GM21576 (cell line): ENCODE data around the gene ADPRHL1.
"Not testable (repeated sequence)": the region's sequence is repeated elsewhere in the genome, so short reads cannot be mapped to it uniquely, and the experiment has no call there.

ENCODE experiments used
- ATAC-seq: cut with Tn5 transposase; IDR thresholded peaks from one replicate; pipeline ENCODE4 v1.9.1; 2021; ENCODE audit warnings: mild to moderate bottlenecking, moderate library complexity; ENCODE audit not compliant: unreplicated experiment

Gene ADPRHL1

DNA sequence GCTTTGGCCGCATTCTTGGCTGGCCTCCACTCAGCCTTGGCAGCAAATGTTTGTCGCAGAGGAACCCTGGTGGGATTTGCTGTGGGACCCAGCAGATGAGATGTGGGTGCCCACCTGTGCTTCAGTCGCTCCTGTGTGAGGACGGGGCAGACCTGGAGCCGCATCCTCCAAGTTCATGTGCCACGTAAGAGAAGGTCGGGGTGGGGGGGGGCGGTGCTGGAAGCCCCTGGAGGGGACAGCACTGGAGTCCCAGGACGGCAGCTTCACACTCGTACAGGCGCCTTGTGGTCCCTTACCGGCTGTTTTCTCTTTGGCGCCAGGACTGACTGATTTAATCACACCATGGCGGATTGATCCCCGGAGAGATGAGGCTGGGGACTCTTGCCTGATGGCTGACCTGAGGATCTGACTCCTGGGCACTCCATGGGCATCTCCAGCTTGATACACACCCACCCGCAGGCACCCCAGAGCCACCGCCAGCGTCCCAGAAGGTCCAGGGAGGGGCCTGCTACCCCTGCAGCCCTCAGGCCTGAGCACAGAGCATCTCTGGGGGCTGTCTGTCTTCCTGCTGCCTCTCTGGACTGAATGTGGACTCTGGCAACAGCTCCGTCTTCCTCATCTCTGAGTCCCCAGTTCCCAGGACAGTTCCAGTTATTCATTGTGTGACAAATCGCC is 79.3 kb downstream of the ADPRHL1 start:
- ATAC-seq: no peak

DNA sequence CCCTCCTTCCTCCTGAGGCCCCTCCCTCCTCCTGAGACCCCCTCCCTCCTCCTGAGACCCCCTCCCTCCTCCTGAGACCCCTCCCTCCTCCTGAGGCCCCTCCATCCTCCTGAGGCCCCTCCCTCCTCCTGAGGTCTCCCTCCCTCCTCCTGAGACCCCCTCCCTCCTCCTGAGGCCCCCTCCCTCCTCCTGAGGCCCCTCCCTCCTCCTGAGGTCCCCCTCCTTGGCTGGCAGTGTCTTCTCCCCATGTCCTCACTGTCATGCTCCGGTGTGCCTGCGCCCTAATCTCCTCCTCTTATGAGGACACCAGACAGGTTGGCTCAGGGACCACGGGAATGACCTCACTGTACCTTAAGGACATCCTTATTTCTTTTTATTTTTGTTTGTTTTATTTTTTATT is 81.6 kb downstream of the ADPRHL1 start:
- not testable (repeated sequence) for ATAC-seq

DNA sequence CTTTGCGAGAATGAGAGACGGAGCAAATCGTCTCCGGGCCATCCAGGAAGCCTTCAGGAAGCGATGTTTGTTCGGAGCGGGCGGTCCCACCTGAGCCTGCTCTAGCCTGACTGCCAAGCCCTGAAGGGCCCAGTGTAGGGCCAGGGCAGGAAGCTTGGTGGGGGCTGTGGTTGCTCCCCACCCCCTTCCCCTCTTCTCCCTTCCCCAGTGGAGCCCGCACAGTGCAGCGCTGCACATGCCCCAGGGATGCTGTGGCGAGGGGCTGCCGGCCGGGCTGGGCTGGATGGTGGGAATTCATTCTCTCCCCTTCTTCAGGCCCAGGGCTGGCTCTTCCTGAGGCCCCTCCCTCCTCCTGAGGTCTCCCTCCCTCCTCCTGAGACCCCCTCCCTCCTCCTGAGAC is 82.2 kb downstream of the ADPRHL1 start:
- no peak for ATAC-seq

DNA sequence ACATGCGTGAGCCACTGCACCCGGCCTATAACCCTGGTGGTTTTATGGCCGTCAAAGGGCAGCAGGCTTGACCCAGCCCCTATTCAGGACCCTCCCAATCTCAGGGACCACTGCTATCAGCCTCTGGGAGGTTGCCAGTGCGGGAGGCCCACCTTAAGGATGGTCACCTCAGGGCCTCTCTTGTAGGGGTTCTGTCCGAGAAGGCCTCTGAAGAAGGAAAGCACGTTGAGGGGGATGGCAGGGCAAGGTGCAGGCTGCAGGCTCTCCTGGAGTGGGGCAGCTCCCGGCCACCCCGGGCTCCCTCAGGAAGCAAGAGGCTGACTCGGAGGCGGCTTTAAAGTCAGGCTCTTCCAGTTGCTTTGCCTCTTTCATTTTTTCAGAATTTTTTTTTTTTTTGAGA is 83.4 kb downstream of the ADPRHL1 start:
- no peak for ATAC-seq

DNA sequence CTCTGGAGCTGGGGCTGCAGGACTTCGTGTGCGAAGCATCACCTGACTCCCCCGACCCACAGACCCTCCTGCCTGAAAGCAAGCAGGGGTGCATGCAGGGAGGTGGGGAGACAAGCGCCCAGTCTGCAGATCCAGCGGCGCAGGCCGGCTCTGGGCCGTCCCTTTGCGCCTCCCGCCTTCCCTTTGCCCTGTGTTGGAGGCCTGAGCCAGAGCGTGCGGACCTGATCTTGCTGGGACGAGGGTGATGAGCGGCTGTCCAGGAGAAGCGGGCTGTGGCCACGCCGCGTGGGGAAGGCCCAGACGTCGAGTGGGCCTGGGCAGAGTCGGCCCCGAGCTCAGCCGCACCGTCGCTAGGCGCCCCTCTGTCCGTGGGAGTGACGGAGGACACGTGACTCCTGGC is 84.1 kb downstream of the ADPRHL1 start:
- no peak for ATAC-seq

DNA sequence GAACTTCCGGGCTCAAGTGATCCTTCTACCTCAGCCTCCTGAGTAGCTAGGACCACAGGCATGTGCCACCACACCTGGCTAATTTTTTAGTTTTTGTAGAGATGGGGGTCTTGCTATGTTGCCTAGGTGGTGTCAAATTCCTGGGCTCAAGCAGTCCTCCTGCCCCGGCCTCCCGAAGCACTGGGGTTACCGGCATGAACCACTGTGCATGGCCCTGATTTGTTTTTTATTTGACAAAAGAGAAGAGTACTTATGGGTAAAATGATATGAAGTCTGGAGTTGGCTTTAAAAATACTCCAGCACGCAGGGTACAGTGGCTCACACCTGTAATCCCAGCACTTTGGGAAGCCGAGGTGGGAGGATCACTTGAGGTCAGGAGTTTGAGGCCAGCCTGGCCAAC is 84.9 kb downstream of the ADPRHL1 start:
- not testable (repeated sequence) for ATAC-seq

DNA sequence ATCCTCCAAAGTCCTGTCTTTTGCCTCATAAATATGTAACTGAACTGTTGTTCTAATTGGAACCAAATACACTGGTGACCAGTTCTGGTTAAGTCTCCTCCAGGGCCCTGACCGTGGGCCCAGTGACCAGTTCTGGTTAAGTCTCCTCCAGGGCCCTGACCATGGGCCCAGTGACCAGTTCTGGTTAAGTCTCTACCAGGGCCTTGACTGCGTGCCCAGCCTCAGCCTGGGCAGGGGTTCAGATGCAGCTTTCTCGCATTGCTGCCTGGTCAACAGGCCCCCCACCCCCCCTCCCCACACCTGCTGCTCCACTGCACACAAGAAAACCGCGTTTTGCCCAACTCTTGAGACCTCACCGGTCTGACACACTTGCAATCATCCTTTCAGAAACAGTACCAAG is 85.5 kb downstream of the ADPRHL1 start:
- ATAC-seq: no peak

DNA sequence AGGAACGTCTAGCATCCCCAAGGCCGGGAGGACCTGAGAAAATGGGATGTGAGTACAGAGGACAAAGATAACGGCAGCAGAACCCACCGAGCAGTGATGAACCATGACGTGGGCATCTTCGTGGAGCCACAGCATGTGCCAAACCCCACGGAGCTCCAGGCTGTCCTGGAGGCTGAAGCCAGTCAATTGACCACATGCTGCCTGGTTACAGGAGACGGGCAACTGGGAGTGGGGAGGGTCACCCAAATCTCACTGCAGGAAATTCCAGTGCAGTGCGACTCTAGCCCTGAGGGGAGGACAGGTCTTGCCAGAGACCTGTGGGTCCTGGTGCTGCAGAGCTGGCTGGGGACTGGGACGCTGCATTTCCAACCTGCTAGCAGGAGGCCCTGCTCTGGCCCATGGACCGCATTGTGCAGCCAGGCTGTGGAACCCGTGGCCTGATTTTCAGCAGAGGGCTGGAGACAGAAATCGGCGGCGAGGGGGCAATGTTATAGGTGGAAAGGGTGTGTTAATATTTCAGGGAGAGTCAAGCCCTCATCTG is 86.2 kb downstream of the ADPRHL1 start:
- ATAC-seq: no peak

DNA sequence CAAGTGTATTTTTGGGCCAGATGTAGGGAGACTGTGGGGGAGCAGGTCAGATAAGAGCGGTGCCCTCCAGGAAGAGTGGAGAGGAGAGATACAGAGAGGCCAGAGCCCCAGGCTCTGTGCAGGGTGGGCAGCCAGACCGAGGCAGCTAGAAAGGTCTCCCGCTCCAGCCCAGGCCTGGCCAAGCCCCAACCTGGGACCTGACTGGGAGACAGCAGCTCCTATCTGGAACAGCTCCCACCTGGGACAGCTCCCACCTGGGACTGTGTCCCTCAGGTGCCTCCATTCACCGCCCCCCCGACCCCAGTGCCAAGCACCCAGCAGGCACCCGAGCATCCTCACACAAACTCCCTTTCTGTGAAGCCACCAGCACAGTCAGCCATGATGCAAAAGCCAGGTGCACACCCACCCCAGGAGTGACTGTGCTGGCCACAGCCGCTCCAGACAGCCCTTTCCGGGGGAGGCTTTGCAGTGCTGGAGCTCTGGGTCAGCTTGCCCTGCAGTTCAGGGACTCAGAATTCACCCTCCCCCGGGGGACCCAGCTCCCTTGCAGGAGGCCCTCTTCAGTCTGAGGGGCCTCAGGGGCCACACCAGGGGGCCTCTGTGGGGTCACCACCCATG is 87.2 kb downstream of the ADPRHL1 start:
- no peak for ATAC-seq

DNA sequence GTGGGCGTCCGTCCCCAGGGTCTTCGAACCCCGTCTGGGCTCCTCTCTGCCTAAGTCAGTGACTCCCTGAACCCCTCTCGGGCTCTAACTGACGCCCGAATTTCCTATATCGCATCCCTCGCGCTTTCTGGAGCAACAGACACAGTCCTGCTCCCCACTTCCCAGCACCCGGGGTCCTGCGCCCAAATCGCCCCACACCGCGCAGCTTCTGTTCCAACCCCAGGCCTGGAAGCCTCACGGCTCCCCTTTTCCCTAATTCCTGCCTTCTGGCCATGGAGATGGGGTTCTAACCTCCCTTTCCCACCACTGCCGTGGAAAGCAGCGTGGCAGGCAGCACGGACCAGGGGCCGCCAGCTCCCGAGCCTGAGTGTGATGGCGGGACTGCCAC is 87.7 kb downstream of the ADPRHL1 start:
- ATAC-seq: no peak

DNA sequence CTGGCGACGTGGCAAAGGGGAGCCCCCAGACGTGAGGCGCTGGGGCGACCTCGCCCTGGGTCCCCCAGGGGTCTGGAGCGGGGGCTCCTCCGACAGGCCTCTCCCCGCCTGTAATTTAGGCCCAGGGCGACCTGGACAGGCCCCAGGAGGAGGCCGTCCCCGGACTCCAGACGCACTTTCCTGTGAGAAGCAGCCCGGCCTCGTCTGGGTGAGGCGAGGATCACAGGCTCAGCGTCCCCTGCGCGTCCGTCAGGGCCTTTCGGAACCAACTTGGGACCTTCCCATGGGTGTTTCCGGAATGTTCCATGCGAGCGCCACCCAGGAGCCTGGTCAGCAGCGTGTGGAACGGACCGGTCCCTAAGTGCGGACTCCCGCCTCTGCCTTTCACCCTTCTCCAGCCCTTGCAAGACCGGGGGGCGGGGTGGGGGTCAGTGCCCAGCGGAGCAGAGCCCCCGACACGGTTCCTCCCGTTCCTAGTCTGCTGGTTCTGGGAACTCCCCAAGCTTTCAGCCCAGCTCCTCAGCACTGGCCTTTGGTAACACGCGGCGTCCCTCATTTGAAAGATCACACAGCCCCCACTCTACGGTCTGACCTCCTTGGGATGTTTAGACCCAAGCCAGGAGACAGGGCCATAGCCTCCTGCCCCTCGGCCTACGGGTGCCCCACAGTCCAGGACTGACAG is 88.2 kb downstream of the ADPRHL1 start:
- ATAC-seq: no peak

DNA sequence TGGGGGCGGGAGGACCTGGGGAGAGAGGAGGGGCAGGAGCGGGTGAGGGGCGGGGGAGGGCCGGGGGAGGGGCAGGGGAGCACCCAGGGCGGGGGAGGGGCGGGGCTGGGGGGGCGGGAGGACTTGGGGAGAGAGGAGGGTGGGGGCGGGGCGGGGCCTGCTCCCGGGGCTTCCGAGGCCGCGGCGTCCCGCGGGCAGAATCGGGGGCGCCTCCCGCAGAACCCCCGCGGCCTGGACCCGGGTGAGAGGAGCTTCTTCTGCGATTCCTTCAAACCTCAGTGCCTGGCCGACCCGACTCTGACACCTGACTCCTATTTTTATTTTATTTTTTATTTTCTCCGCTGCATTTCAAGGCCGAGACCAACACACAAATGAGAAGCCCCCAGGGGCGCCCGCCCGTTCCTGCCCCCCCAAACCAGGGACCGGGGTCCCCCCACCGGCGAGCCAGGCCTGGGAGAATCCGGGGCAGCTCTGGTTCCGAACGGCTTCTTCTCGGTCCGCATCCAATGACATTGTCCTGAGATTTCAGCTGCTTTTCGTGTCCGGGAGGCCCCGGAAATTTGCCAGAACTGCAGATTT is 88.9 kb downstream of the ADPRHL1 start:
- ATAC-seq: no peak

DNA sequence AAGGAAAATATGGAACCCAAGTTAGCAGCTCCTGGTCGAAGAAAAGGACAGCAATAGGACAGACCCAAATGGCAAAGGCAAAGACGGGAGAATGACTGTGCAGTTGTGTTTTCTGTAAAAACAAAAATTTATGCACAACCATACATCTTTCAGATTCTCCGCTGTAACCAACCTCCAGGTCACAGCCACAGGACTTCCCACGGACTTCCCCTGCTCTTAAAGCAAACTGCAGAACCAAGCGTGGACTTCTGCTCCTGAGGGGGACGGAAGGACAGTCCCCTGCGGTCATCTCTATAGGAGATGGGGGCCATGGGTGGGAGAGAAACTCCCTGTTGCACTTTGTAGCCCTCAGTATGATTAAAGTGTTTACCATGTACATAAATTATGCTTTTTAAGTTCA is 91.9 kb downstream of the ADPRHL1 start:
- ATAC-seq: no peak

DNA sequence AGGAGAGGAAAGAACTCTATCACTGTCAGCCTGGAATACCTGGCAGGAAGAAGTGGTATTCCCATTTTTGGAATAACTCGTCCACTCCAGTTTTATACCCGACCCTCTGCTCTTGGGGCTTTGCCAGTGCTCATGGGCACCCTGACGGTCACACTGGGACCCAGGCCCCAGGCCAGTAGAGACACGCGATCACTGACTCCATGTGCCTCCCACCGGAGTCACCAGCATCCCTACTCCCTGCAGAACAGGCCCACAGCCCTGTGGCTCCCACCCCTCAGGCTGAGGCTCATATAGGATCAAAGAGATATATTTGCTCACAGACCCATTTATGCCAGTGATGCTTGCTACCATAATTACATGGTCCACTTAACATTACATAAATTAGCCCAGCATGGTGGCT is 92.8 kb downstream of the ADPRHL1 start:
- ATAC-seq: no peak

DNA sequence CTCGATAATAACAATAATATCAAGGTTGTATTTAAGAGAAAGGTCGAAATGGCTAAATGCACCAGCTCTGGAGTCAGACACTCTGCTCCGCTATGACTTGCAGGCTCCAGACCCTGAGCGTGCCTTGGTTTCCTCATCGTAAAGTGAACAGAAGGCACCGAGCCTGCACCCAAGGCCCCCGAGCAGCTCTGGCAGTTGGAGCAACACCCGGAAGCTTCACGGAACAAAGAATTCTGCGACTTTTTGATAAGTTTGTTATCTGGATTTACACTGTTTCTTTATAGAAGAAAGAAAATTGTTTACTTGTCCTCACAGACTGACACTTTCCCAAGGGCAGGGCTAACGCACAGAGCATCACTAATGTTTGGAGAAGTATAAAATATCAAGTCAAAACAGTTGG is 93.7 kb downstream of the ADPRHL1 start:
- ATAC-seq: no peak

DNA sequence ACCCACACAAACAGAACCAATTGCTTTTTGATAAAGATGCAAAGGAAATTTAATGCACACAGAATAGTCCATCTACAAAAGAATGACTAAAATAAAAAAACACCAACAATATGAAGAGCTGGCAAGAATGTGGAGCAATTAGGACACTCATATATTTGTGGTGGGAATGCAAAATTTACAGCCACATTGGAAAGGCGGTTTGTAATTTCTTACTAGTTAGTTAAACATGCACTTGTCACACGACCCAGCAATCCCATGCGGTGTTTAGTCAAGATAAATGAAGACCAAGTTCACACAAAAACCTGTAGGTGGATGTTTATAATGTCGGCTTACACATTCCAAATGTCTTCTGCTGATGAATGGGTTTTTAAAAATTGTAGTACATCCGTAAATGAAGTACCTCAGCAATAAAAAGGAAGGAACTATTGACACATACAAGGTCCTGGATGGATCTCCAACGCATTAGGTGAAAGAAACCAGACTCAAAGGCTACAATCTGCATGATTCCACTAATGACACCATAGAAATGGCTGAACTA is 94.6 kb downstream of the ADPRHL1 start:
- ATAC-seq: no peak

DNA sequence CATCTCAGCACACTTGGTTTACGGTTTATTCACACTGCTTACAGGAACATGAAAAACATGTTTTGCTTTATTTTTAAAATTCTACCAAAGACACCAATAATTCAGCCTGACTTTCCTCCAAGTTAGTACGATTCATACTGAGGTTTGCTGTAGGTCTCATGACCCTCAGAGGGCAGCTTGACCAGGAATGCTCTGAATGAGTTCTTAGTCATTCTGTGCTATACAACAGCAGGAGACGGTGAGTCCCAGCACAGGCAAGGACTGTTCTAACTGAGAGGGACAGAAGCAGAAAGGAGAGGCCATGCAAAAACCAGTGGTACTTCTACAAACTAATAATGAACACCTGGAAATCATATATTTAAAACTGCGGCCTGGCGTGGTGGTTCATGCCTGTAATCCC is 95.8 kb downstream of the ADPRHL1 start:
- no peak for ATAC-seq

DNA sequence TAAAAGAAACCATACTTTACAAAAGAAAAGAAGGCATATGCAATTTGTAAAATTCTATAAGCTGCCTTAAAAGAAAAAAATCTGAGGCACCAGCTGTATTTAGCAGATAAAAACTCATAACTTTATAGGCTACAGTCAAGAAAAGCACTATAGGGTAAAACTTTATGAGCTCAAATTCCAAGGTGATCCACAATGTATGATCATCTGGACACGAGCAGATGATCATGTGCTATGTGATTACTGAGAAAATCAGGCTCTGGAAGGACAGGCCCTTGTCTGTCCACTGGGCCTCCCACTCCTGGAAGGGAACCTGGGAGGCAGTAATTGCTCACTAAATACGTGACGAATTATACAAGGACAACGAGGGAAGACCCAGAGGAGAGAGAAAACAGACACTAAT is 96.7 kb downstream of the ADPRHL1 start:
- no peak for ATAC-seq

DNA sequence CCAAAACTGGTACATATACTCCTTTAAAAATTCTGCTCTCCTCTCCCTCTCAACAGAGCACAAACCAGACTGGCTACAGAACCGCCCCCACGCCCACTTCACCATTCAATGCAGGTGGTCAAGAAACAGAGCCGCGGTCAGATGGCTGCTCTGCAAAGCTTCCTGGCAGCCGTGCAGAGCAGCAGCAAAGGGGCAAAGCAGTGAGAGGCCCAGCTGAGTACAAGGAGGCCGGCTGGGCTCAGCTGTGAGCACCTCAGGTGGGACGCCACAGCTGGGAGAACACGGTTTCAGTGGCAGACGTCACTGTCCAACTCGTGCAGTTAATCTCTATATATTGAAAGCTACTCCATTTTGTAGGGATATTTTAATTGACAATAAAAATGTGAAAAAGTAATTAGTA is 97.7 kb downstream of the ADPRHL1 start:
- no peak for ATAC-seq

DNA sequence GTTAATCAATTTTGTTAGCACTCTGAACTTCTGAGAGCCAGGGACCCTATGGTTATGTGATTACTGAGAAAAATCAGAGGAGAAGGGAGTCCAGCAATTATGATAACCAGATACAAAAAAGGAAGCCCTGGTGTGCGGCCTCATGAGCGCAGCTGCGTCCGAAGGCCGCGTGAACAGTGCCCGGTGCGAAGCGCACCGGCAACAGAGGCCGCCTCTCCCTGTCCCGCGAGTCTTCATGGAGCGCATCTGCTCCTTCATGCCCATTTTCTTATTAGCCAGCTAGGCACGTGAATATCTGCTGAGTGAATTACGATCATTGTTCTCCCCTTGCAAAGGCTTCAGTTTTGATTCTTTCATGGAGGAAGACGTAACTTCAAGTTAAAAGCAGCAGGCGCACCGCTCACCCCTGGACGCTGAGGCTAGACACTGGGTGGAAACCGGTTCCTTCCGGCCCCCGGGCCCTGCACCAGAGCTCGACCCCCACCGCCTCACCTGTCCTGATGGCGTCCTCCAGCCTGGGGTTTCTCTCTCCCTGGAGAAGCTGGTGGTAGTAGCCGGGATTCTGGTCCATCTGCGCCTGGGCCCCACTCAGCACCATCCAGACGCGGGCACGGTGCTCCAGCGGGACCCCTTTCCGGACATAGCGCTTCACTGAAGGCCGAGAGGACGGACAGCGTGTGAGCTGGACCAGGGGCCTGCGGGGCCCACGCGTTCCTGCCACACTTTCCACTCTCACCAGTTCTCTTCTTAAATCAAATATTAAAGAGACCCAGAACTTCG is 98.3 kb downstream of the ADPRHL1 start:
- ATAC-seq: no peak

DNA sequence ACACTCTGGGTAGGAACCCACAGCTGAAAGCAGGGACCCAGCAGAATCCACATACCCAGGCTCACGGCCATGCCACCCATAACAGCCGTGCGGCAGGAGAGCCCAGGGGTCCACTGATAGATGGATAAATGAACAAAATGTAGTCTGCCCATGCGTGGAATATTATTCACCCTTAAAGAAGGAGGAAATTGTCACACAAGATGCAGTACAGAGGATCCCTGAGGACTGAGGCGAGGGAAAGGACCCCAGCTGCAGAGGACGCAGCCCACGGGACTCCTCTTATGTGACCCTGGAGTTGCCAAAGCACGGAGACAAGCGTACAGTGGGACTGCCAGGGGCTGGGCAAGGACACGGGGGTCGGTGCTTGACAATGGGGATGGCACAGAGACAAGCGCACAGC is 100.0 kb downstream of the ADPRHL1 start:
- no peak for ATAC-seq
